ENCODE results near the gene APOC4. TPM values are rescaled to one million over a fixed set of nuclear protein-coding genes. Genes with fewer than 3 reads are reported as not detected.

Gene APOC4
- total RNA-seq, 1 experiment from 2014 or later: not detected

DNA sequence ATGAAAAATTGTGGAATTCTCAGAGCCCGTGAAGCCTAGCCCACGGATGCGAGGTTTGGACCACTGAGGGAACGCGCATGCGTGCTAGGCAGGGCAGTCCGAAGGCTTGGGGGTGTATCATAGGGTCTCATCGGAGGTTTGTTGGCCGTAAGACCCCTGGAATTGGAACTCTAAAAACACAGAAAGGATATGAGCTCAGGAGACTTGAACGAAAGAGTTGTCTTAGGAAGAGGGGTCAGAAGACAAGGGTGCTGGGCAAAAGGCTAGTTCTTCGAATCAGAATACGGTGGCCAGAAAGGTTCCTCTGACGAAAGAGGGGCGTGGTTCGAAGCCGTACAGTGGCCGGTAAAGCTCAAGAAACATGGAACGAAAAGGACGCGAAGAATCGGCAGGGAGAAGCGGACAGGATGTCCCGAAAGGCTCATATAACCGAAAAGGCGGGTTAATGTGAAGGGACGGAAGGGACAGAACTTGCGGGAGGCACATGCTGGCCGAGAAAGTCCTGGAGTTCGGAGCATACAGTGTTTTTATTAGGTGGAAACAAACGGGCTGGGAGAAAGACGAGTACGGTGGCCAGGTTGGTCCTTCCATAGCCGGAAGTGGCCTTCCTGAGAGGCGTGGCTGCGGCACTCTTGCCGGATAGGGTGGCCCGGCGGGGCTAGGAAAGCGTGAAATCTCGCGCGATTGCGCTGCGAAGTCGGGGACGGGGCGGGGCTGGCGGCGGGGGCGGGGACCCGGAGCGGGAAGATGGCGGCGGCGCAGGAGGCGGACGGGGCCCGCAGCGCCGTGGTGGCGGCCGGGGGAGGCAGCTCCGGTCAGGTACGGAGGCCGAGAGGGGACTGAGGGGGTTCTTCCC lies 12.8 kb downstream of the APOC4 start, which contains the start of gene CLPTM1:
CLPTM1 (plus strand) TSS at position 732 of the 856 bp plus-strand sequence; CDS start at position 748, 16 bp downstream.
- Histone ChIP-seq H3K4me2 (ENCODE audit: low read length) (peak within 1 kb of the TSS; percentile 83), H3K36me3 (ENCODE audit: control insufficient read depth in 1 of 2, insufficient read depth in 2 of 2, low read length in 2 of 2) (no peaks in the 10 kb centered on the region; a peak in 1 of 4 replicates), H3K4me1 (ENCODE audit: control insufficient read depth in 1 of 2, insufficient read depth in 2 of 2, low read length in 2 of 2) (peaks cover 11 to 34% of the 10 kb centered on the region in 2 experiments; a peak in 3 of 4 replicates), H3K79me2 (ENCODE audit: insufficient read depth, low read length) (peaks cover 47% of the 10 kb centered on the region), H3K9ac (ENCODE audit: low read length) (peak within 1 kb of the TSS; percentile 93), H2AFZ (ENCODE audit: low read depth, low read length, poor library complexity, severe bottlenecking) (peak within 1 kb of the TSS; percentile 37), H3K9me3 (ENCODE audit: control insufficient read depth in 1 of 2, insufficient read depth in 1 of 2, low read depth in 1 of 2, low read length in 2 of 2) (no peaks in the 10 kb centered on the region), H3K9me2 (ENCODE audit: insufficient read depth) (no peaks in the 10 kb centered on the region), H4K20me1 (ENCODE audit: insufficient read depth) (no peaks in the 10 kb centered on the region), H3K27ac (ENCODE audit: low read depth, low read length) (peak within 1 kb of the TSS; percentile 98), H3K27me3 (ENCODE audit: insufficient read depth, low read length) (no peaks in the 10 kb centered on the region), H3K4me3 (replicated peaks in 1 of 2; ENCODE audit: low read depth in 1 of 2, low read length in 2 of 2) (peak within 1 kb of the TSS; percentile 71 to 85)
- peak; percentile 93 for ATAC-seq
- POLR2A ChIA-PET: interaction anchor here (1.0 kb wide), 2 partner anchors 41 to 50 kb away, joined by 4 read pairs; no protein-coding TSS in a partner anchor
- TSS peak; percentile 95 for BruUV-seq (replicated peaks)
- RAD21 ChIA-PET (ENCODE audit: low non-redundant PET in 1 of 2, low total read pairs in 2 of 2, uncharacterized antibody in 2 of 2, unreplicated experiment in 2 of 2): no interaction called here
- intact Hi-C loops (cut with micrococcal nuclease): loop anchor here (2.0 to 10.0 kb wide), 3 partner anchors 40 to 370 kb away; partner anchors contain the start of genes APOC1 and NECTIN2
- DNase-seq (ENCODE audit: low read depth, low spot score): peak; percentile 95
- CTCF ChIA-PET: interaction anchor here (1.3 to 1.4 kb wide), 2 partner anchors 137 to 231 kb away, joined by 3 read pairs; no protein-coding TSS in a partner anchor
- TF ChIP-seq EZH2 (IDR thresholded peaks at IDR 0.05) (no peak), SRF (IDR thresholded peaks at IDR 0.05; ENCODE audit: low read depth) (no peak), POLR2AphosphoS5 (IDR thresholded peaks at IDR 0.05; ENCODE audit: low read depth, low read length) (peak; percentile 89), YY1 (IDR thresholded peaks at IDR 0.05; ENCODE audit: extremely low read depth, insufficient replicate concordance, low read depth, low read length) (peak; percentile 87), ZNF274 (IDR thresholded peaks at IDR 0.05; ENCODE audit: low read depth, low read length) (no peak), TCF7L2 (IDR thresholded peaks at IDR 0.05; ENCODE audit: borderline replicate concordance, extremely low read depth, insufficient read depth, insufficient read length) (no peak), FOSL1 (IDR thresholded peaks at IDR 0.05; ENCODE audit: low read depth) (no peak), SP1 (IDR thresholded peaks at IDR 0.05; ENCODE audit: low read depth) (peak; percentile 97), RAD21 (IDR thresholded peaks at IDR 0.05; ENCODE audit: low read depth) (no peak), ELF1 (IDR thresholded peaks at IDR 0.05; ENCODE audit: borderline replicate concordance, low read depth) (peak; percentile 97), CEBPB (IDR thresholded peaks at IDR 0.05; ENCODE audit: low read depth) (no peak), POLR2A (IDR thresholded peaks at IDR 0.05; ENCODE audit: borderline replicate concordance, extremely low read depth, insufficient read depth, insufficient read length) (peak; percentile 93), EZH2phosphoT487 (IDR thresholded peaks at IDR 0.05; ENCODE audit: borderline replicate concordance) (no peak), CBX3 (IDR thresholded peaks at IDR 0.05; ENCODE audit: low read depth) (peak; percentile 92), SIN3A (IDR thresholded peaks at IDR 0.05; ENCODE audit: low read depth) (peak; percentile 95; the same call in 1 of the 2 replicates), ZFX (IDR thresholded peaks at IDR 0.05) (no peak)
- TF ChIP-seq, protein P1, sequence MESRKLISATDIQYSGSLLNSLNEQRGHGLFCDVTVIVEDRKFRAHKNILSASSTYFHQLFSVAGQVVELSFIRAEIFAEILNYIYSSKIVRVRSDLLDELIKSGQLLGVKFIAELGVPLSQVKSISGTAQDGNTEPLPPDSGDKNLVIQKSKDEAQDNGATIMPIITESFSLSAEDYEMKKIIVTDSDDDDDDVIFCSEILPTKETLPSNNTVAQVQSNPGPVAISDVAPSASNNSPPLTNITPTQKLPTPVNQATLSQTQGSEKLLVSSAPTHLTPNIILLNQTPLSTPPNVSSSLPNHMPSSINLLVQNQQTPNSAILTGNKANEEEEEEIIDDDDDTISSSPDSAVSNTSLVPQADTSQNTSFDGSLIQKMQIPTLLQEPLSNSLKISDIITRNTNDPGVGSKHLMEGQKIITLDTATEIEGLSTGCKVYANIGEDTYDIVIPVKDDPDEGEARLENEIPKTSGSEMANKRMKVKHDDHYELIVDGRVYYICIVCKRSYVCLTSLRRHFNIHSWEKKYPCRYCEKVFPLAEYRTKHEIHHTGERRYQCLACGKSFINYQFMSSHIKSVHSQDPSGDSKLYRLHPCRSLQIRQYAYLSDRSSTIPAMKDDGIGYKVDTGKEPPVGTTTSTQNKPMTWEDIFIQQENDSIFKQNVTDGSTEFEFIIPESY (IDR thresholded peaks at IDR 0.05; ENCODE audit: extremely low read depth, insufficient replicate concordance, low read length): peak; percentile 94
- TF ChIP-seq, protein P2, sequence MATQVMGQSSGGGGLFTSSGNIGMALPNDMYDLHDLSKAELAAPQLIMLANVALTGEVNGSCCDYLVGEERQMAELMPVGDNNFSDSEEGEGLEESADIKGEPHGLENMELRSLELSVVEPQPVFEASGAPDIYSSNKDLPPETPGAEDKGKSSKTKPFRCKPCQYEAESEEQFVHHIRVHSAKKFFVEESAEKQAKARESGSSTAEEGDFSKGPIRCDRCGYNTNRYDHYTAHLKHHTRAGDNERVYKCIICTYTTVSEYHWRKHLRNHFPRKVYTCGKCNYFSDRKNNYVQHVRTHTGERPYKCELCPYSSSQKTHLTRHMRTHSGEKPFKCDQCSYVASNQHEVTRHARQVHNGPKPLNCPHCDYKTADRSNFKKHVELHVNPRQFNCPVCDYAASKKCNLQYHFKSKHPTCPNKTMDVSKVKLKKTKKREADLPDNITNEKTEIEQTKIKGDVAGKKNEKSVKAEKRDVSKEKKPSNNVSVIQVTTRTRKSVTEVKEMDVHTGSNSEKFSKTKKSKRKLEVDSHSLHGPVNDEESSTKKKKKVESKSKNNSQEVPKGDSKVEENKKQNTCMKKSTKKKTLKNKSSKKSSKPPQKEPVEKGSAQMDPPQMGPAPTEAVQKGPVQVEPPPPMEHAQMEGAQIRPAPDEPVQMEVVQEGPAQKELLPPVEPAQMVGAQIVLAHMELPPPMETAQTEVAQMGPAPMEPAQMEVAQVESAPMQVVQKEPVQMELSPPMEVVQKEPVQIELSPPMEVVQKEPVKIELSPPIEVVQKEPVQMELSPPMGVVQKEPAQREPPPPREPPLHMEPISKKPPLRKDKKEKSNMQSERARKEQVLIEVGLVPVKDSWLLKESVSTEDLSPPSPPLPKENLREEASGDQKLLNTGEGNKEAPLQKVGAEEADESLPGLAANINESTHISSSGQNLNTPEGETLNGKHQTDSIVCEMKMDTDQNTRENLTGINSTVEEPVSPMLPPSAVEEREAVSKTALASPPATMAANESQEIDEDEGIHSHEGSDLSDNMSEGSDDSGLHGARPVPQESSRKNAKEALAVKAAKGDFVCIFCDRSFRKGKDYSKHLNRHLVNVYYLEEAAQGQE (IDR thresholded peaks at IDR 0.05; ENCODE audit: low read depth): no peak
- TF ChIP-seq, protein P3, sequence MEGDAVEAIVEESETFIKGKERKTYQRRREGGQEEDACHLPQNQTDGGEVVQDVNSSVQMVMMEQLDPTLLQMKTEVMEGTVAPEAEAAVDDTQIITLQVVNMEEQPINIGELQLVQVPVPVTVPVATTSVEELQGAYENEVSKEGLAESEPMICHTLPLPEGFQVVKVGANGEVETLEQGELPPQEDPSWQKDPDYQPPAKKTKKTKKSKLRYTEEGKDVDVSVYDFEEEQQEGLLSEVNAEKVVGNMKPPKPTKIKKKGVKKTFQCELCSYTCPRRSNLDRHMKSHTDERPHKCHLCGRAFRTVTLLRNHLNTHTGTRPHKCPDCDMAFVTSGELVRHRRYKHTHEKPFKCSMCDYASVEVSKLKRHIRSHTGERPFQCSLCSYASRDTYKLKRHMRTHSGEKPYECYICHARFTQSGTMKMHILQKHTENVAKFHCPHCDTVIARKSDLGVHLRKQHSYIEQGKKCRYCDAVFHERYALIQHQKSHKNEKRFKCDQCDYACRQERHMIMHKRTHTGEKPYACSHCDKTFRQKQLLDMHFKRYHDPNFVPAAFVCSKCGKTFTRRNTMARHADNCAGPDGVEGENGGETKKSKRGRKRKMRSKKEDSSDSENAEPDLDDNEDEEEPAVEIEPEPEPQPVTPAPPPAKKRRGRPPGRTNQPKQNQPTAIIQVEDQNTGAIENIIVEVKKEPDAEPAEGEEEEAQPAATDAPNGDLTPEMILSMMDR (IDR thresholded peaks at IDR 0.05 in 2 of 3, conservative IDR thresholded peaks at IDR 0.05 in 1 of 3; ENCODE audit: borderline replicate concordance in 1 of 3, insufficient read depth in 1 of 3, low read depth in 2 of 3, low read length in 2 of 3): no peak

Data from HCT116 (cell line).